Activated gamma-delta T cell (primary cell): ENCODE data around the gene WARS2.
A peak's percentile ranks its signal among the peaks of the same experiment; 100 is the strongest.
"Not testable (repeated sequence)": the region's sequence is repeated elsewhere in the genome, so short reads cannot be mapped to it uniquely, and the experiment has no call there.

Experiments
- DNase-seq: peaks from one replicate; lab custom pipeline; 2025; lab: John Stamatoyannopoulos, UW
- total RNA-seq, 2 donors: gene quantifications; one replicate each; lab custom pipeline; 2026; lab: John Stamatoyannopoulos, UW

The WARS2 gene
- total RNA-seq: 9.4 to 11.6 reads per million in 2 donors

DNA sequence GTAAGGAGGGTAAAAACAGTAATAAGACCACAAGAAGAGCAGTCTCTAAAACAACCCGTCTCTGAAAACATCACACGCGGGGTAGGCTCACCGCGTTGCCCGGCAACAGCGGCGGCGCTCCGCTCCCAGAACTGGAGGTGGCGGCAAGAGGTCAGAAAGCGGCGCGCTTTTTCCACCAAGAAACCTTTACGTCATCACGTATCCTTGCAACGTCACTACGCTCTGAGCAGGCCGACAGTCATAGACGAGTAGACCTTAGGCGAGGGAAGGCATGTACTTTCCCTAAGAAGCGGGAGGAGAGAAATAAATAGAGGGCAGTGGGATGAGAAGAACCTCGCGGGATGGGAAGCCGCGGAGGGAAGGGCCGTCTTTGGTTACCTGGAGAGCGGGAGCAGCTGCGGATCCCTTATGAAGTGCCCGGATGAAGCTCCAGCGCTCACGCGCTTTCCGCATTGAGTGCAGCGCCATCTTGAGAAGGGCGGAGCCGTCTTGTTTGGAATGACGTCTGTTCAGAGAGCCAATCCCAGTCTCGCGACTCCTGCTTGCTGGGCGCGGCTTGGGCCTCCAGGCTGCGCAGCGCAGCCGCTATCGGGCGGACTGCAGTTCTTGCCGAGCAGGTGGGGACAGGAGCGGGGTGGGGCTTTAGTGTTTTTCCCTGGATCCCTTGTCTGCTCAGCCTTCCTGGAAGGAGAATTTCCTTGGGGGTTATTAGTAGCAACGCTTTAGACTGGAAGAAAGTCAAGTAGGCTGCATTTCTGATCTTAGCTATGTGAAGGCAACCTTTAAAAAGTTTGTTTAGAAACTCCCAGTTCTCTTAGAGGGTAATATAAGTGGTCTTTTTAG lies at the start of gene WARS2:
Gene WARS2, minus strand, starts transcription at position 477 of the 843 bp plus-strand sequence. Its CDS starts 9 bp downstream, at position 468.
- peak; percentile 87 for DNase-seq

DNA sequence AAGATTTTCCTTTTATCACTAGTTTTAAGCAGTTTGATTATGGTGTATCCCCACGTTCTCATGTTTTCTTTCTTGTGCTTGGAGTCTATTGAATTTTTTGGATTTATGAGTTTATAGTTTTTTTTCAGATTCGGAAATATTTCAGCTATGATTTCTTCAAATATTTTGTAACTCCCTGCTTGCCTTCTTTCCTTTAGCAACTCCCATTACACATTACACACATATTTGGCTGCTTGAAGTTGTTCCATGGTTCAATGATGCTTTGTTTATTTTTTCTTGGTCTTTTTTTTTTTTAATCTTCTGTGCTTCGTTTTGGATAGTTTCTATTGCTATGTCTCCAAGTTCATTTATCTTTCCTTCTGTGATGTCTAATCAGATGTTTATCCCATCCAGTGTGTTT lies 48.5 kb upstream of the WARS2 start:
- no peak for DNase-seq

DNA sequence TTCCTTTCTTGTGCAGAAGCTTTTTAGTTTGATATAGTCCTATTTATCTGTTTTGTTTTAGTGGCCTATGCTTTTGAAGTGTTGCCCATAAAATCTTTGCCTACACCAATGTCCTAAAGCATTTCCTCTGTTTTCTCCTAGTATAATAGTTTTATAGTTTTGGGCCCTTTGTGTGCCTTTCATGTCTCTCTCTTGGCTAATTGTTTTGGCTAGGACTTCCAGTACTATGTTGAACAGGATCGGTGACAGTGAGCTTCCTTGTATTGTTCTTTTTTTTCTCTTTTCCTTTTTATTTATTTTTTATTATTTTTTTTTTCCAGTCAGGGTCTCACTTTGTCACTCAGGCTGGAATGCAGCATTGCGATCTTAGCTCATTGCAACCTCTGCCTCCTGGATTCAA lies 47.0 kb upstream of the WARS2 start:
- no peak for DNase-seq

DNA sequence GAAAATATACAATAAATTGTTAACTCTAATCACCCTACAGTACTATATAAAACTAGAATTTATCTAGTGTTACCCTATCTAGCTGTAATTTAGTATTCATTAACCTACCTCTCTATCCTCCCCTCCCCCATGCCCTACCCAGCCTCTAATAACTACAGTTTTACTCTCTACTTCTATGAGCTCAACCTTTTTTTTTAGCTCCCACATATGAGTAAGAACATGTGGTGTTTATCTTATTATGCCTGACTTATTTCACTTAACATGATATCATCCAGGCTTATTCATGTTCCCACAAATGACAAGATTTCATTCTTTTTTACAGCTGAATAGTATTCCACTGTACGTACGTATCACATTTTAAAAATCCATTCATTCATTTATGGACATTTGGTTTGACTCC lies 46.0 kb upstream of the WARS2 start:
- no peak for DNase-seq

DNA sequence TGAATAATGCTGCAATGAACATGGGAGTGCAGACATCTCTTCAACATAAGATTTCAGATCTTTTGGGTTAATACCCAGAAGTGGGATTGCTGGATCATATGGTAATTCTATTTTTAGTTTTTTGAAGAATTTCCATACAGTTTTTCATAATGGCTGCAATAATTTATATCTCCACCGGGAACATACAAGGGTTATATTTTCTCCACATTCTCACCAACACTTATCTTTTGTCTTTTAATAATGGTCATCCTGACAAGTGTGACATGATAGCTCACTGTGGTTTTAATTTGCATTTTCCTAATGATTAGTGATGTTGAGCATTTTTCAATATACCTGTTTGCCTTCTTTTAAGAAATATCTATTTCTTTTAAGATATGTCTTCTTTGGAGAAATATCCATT lies 44.5 kb upstream of the WARS2 start:
- DNase-seq: no peak

DNA sequence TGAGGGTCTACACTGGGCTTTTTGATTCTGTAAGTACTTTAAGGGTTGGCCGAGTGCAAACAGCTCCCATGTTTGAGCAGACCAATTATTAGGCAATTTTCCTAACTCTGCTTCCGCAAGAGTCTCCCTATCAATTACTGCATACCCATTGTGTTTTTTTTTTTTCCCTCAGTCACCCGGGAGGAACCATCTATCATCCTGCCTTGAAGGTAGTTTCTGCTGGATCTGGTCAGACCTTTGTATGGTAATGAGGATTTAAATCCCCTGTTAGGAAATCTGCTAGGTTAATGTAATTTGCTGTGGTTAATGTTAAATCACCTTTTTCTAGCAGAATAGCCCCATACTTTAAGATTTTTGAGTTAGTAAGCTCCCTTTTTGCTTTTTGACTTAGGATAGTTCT lies 40.8 kb upstream of the WARS2 start:
- no peak for DNase-seq

DNA sequence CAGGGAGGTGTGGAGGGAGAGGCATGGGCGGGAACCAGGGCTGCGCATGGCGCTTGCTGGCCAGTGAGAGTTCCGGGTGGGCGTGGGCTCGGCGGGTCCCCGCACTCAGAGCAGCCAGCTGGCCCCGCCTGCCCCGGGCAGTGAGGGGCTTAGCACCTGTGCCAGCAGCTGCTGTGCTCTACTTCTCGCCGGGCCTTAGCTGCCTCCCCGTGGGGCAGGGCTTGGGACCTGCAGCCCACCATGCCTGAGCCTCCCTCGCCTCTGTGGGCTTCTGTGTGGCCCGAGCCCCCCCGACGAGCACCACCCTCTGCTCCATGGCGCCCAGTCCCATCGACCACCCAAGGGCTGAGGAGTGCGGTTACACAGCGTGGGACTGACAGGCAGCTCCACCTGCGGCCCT lies 38.6 kb upstream of the WARS2 start:
- no peak for DNase-seq

DNA sequence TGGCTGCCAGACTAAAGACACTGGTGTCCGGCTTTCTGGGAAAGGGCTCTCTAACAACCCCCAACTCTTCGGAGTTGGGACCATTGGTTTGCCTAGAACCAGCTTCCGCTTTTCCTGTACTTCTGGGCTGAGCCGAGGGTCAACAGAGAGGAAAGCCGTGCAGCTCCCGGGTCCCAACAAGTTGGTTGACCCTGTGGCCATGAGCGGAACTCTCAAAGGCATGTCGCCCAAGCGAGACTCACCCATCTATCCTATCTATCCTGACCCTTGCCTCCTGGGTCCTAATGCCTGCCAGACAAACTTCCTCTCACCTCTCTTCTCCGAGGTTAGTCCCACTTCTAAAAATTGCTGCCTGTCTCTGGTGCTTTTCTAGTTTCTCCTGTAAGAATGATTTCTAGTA lies 32.5 kb upstream of the WARS2 start:
- DNase-seq: not testable (repeated sequence)

DNA sequence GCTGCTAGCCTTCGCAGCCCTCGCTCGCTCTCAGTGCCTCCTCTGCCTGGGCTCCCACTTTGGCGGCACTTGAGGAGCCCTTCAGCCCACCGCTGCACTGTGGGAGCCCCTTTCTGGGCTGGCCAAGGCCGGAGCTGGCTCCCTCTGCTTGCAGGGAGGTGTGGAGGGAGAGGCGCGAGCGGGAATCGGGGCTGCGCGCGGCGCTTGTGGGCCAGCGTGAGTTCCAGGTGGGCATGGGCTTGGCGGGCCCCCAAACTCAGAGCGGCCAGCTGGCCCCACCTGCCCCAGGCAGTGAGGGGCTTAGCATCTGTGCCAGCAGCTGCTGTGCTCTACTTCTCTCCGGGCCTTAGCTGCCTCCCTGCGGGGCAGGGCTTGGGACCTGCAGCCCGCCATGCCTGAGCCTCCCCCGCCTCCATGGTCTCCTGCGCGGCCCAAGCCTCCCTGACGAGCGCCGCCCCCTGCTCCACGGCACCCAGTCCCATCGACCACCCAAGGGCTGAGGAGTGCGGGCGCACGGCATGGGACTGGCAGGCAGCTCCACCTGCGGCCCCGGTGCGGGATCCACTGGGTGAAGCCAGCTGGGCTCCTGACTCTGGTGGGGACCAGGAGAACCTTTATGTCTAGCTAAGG lies 31.0 kb upstream of the WARS2 start:
- DNase-seq: not testable (repeated sequence)

DNA sequence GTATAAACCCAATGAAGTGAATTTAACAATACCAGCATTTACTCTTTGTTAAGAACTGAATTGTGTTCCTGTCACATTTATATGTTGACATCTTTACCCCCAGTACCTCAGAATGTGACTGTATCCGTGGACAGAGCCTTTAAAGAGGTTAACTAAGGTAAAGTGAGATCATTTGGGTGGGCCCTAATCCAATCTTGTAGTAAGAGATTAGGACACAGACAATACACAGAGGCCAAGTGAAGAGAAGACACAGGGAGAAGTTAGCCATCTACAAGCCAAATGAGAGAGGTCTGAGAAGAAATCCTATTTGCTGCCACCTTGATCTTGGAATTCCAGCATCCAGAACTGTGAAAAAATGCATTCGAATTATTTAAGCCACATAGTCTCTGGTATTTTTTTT lies 22.9 kb upstream of the WARS2 start:
- no peak for DNase-seq

DNA sequence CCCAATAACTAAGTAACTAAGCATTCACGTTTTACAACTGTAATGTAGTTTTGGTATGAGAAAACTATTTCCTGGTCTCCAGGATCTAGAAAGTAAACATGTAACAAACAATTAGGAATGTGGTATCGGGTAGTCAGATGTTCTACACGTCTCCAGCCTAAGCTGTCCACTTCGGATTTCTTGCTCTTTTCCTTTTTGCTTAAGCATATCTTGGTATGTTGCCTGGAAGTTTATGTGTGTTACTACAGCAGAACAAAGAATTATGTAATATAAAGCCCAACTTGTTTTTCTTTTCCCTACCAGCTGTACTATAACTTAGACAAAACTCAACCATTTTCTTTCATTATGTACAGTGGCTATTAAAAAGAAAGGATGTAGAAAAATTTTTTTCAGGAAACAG lies 20.4 kb upstream of the WARS2 start:
- DNase-seq: no peak

DNA sequence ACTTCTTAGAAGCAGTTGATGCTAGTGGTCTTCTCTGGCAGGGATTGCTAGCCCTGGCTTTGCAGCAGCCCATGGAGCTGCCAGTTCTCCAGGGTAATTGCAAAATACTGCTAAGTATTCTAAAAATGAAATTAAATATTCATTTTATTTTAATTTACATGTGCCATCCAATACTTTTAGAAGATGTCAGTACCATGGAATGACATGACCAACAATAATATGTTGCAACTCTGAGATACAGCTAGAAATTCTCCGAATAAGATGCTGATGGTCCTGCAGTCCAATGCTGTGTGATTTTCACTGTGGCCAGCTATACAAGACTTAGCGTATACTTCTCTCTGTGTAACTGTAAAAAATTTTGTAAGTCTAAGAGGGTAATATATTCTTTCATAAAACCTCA lies 20.0 kb upstream of the WARS2 start:
- no peak for DNase-seq

DNA sequence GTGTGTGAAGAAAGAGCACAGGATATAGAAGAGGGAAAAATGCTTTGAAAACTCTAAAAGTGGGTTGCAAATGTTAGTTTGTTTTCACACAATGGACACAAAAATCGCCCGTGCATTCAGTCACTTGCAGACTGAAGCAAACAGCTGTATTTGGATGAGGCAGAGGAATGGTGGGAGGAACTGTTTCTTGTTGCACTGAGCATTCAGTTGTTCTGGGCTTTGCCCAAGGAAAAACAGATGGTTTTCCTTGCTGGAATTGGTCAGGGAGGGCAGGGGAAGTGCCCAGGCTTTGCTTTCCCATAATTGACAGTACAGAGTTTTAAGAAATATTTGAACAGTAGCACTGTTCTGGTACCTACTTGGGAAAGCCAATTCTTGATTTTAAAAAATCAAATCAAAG lies 19.5 kb upstream of the WARS2 start:
- no peak for DNase-seq

DNA sequence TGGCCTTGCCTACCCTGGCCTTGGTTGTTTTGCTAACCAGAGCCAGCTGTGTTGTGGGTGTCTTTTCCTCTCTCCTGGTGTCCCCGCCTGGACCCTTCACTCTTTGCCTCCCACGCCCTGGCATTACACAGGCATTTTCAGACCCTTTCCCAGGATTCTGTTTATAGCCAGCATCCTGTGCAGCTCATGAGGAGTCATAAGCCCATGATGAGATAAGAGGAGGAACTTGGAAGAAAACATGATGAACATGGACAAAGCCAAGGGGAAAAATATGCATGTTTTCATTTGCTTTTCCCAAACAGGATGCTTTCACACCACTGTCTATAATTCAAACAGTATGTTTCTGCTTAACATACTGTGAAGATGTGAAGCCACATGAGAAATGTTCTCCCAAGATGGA lies 18.7 kb upstream of the WARS2 start:
- no peak for DNase-seq

DNA sequence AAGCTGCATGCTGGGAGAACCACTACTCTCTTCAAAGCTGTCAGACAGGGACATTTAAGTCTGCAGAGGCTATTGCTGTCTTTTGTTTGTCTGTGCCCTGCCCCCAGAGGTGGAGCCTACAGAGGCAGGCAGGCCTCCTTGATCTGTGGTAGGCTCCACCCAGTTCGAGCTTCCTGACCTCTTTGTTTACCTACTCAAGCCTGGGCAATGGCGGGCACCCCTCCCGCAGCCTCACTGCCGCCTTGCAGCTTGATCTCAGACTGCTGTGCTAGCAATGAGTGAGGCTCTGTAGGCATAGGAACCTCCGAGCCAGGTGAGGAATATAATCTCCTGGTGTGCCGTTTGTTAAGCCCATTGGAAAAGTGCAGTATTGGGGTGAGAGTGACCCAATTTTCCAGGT lies 16.3 kb upstream of the WARS2 start:
- DNase-seq: not testable (repeated sequence)

DNA sequence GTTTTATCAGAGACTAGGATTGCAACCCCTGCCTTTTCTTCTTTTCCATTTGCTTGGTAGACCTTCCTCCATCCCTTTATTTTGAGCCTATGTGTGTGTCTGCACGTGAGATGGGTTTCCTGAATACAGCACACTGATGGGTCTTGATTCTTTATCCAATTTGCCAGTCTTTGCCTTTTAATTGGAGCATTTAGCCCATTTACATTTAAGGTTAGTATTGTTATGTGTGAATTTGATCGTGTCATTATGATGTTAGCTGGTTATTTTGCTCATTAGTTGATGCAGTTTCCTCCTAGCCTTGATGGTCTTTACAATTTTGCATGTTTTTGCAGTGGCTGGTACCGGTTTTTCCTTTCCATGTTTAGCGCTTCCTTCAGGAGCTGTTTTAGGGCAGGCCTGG lies 14.6 kb upstream of the WARS2 start:
- DNase-seq: not testable (repeated sequence)

DNA sequence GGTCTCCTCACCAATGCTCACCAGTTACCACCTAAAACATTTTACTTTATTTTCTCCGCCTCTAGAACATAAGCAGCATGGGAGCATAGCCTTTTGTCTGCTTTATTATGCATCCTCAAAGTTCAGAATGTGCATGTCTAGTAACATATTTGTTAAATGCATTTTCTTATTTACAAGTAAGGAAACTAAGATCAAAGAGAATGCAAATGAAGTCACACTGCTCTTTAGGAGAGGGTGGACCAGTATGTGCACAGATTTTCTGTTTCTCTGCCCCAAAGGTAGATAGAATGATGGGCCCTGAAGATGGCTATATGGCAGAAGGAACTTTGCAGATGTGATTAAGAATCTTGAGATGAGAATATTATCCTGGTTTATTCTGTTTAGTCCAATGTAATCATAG lies 9.7 kb upstream of the WARS2 start:
- no peak for DNase-seq

DNA sequence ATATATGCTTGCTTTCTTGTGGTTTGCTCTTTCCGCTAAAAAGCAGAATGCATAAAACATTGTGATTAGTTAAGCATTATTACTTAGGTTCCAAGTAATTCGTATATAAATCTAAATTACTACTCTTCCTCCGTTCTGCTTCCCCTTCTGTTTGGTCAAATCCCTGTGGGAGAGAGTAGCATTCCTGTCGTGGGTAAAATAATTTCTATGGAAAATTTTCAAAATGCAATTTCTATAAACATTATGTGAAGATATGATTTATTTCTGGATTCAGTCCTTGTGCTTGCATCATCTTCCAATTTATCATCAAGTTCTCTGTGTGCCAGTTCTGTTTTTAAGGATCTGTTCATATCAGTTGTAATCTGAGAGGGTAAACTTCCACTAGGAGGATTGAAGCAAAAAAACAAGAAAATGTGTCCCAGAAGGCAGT lies 7.2 kb upstream of the WARS2 start:
- no peak for DNase-seq

DNA sequence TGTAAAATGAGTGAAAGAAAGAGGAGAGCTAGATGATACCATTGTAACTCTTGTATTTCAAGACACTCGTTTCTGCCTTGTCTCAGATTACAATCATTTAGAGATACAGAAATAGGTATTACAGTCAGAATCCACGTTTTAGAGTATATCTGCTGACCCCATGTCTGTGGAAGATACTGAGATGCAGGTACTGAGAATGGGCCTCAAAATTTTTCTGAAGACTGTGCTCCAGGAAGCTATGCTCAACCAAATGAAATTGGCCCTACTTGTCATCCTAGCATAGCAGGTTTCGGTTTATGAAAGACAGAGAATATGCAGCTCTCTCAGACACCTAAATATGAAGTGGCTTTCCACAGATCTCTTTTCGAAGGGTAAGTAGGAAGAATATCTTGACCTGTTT lies 6.0 kb upstream of the WARS2 start:
- no peak for DNase-seq

DNA sequence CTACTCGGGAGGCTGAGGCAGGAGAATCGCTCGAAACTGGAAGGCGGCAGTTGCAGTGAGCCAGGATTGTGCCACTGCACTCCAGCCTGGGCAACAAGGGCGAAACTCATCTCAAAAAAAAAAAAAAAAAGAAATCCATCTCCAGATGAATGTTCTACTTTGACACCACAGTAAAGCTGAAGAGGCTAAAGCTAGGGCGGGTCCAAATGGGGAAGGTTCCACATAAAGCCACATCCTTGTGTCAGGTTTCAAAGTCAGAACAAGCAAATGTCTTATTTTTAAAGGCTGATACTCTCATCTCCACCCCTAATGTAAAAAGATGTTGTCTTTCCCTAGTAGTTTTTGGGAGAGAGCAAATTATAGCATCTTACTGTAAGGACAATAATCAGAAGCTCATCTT lies 4.4 kb upstream of the WARS2 start:
- DNase-seq: no peak

DNA sequence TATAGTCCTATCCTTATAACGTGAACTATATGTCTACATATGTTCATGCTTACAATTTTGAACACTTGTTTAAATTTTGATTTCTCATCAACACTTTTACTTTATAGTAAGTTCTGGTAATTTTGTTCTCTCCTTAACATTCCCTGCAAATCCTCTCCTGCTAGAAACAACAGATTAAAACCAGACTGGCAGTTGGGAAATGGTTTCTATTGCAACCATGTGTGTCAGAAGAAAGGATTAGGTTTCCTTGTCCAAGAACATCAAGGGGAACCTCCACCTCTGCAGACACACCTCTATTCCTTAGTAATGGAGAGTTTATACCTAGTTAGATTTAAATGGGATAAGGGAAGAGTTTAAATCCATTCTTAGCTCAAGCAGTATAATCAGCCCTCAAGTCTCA lies 3.3 kb upstream of the WARS2 start:
- DNase-seq: no peak

DNA sequence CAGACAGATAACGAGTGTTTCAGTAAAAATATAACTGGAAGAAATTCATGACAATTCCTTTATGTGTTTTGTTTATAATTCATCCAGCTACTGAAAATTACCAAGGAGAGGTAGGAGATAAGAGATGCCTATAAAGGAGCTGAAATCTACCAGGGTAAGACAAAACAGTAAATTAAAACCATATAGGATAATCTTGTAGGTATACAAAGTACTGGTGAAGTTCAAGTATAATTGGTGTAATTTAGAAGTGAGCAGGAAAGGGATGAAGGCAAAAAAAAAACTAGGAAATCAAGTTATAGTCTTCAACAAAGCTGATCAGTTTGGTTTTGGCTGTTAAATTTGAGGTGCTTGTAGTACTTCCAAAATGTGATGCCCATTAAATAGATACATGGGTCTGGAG lies 1.2 kb upstream of the WARS2 start:
- no peak for DNase-seq

DNA sequence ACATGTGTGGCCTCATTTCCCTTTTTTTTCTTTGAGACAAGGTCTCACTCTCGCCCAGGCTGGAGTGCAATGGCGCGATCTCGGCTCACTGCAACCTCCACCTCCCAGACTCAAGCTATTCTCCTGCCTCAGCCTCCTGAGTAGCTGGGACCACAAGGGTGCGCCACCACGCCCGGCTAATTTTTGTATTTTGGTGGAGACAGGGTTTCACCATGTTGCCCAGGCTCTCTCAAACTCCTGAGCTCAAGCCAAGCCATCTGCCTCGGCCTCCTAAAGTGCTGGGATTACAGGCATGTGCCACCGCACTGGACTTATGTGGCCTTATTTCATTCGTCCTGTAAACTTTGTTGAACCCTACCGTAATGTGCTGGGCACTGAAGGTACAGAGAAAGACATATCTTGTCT lies 569 bp upstream of the WARS2 start:
- peak; percentile 3 for DNase-seq

DNA sequence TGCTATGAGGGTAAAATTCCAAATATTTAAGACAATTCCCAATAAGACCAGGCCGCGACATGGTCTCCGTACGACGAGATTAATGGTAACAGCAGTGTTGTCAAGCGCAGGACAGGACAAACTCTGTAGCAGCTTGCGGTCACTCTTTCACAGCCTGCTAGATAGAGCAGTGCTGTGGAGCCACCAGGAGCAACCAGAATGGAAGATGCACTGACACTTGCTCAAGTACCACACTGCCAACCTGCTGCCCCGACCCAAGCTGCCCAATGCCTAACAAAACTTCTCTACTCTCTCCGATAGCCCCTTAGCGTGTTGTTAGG lies 636 bp downstream of the WARS2 start:
- DNase-seq: no peak
